ENCODE measurements around the gene VIPR2.

Gene VIPR2

DNA sequence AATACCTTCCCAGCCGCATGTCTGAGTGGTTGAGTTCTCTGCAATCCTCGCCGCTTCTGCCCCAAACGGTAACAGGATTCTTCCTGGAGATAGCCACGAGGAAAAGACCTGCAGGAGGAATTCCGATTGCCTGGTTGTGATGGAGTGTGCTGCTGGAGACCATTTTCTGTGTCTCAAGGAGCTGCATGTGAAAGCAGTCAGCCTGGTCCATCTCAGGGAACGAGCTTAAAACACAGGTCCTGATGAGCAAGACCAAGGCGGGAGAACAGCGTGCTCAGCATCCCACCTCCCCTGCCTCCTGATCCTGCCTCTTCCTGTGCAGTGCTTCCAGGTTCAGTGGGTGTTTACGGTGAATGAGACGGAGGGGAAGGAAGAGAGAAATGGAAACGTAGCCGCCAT is 26.5 kb downstream of the VIPR2 start:
- in situ Hi-C loops (cut with HindIII; ENCODE audit: low sequenced_read_pairs) = no loop called here

DNA sequence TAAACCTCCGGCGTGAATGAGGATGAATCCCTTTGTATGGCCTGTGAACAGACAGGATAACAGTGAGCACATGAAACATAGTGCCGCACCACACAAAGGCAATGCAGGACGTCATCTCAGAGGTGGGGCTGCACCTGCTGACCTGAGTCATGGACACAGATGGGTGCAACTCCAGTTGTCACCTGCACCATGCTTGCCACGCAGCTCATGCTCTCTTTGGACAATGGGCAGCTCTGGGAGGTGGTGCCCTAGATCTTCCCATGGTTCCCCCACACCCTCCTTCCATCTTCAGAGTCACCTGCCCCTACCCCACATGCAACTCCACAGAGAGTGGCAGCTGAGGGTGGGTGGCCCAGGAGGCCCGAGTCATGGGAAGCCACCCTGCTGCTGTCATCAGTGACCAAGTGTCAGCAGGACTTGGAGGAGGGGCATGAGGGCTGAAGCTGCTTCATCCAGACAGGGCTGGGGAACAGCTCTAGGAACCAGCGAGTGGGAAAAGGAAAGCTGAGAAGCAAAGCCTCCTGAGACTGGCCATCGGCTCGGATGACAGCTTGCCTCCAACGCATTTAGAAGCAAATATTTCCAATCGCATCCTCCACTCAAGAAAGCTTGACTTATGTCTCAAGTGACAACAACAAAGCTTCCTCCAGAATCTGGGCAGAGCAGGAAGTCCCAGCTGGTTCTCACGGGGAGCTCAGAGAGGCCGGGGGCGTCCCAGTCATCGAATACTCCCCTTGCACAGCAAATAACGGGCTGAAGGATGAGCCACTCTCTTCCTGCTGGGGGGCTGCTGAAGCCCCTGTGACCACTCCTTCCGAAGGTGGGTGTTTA is 27.1 kb downstream of the VIPR2 start:
- in situ Hi-C loops (cut with HindIII; ENCODE audit: low sequenced_read_pairs) = no loop called here
- TF ChIP-seq, protein P1, sequence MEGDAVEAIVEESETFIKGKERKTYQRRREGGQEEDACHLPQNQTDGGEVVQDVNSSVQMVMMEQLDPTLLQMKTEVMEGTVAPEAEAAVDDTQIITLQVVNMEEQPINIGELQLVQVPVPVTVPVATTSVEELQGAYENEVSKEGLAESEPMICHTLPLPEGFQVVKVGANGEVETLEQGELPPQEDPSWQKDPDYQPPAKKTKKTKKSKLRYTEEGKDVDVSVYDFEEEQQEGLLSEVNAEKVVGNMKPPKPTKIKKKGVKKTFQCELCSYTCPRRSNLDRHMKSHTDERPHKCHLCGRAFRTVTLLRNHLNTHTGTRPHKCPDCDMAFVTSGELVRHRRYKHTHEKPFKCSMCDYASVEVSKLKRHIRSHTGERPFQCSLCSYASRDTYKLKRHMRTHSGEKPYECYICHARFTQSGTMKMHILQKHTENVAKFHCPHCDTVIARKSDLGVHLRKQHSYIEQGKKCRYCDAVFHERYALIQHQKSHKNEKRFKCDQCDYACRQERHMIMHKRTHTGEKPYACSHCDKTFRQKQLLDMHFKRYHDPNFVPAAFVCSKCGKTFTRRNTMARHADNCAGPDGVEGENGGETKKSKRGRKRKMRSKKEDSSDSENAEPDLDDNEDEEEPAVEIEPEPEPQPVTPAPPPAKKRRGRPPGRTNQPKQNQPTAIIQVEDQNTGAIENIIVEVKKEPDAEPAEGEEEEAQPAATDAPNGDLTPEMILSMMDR (IDR thresholded peaks at IDR 0.05; ENCODE audit: low read depth, low read length, missing control alignments) = no peak
- no peak overlapping the region for H3K4me3 ChIP-seq (ENCODE audit: low read depth, low read length)
- no peak for DNase-seq (ENCODE audit: low read depth)

More for the DNA sequence above, 26.5 kb downstream of the VIPR2 start:
- DNase-seq (ENCODE audit: low read depth) = no peak
- TF ChIP-seq, protein P1 (IDR thresholded peaks at IDR 0.05; ENCODE audit: low read depth, low read length, missing control alignments) = no peak
- H3K4me3 ChIP-seq (ENCODE audit: low read depth, low read length) = no peak overlapping the region

DNA sequence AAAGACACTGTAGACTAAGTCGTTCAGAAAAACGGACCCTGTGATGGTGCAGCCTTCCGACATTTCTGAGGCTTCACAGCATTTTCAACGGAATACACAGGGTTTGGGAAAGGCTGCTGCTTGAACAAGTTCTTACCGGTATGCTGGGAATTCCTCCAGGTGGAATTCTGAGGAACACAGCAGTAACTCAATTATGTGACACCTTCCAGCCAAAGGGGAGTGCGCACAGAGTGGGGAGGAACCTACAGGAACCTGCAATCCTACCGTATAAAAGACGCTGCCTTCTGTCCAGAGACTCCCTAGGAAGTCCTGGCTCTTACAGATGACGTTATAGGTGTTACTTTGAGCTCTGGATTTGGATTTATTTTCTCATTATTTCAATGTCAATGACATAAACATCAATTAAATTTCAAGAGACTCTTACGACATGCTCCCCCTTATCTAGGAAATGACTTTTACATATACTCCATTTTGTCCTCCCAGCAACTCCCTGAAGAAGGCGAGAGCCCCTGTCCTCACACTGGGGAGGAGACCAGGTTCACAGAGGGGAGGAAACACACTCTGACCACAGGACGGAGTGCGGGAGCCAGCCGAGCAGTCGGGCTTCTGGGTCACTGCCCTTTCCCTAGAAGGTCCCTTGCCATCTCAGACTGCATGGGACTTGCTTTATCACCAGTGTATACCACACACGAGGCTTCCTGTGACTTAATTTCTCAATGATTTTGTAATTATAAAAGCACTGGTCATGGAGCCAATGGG is 27.9 kb downstream of the VIPR2 start:
- DNase-seq (ENCODE audit: low read depth) = no peak
- in situ Hi-C loops (cut with HindIII; ENCODE audit: low sequenced_read_pairs) = no loop called here
- TF ChIP-seq, protein P1 (IDR thresholded peaks at IDR 0.05; ENCODE audit: low read depth, low read length, missing control alignments) = no peak
- H3K4me3 ChIP-seq (ENCODE audit: low read depth, low read length) = no peak overlapping the region

DNA sequence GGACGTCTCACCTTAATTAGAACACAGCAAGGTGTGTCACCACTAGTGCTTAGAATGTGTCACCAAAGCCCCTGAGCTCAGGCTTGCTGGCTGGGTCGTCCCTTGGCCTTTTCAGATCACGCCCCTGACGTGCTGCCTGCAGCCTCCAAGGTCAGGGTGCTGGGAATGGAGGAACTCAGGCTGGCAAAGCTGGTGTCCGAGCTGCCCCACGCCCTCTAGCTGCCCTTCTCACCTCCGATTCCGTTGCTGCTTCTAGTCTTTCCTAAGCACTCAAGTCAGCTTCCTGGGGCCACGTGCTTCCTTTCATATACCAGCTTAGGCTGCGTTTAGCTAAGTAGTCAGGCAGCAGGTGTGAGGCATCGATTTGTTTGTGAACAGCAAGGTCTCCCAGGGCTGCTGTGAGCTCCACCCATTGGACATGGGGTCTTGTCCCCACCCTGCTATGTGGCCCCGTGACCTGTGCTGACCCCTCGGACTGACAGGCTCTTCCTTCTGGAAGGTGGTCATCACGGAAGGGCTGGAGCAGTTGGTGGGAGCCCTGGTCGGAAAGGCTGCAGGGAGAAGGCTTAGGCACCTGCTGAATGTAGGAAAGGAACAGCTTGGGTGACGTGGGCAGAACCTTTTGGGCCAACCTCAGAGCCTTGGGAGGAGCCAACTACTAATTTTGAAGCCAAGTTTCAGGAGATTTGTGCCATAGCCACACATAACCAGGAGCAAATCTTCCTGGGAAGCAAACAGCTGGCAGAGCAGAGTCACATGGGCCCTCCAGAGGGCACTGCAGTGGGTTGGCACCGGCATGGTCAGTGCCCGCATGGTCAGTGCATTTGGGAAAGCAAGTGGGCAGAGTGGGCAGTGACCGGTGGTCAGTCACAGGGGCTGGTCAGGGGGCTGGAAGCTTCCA is 28.8 kb downstream of the VIPR2 start:
- H3K4me3 ChIP-seq (ENCODE audit: low read depth, low read length) = no peak overlapping the region
- DNase-seq (ENCODE audit: low read depth) = no peak
- in situ Hi-C loops (cut with HindIII; ENCODE audit: low sequenced_read_pairs) = no loop called here
- TF ChIP-seq, protein P1 (IDR thresholded peaks at IDR 0.05; ENCODE audit: low read depth, low read length, missing control alignments) = no peak

DNA sequence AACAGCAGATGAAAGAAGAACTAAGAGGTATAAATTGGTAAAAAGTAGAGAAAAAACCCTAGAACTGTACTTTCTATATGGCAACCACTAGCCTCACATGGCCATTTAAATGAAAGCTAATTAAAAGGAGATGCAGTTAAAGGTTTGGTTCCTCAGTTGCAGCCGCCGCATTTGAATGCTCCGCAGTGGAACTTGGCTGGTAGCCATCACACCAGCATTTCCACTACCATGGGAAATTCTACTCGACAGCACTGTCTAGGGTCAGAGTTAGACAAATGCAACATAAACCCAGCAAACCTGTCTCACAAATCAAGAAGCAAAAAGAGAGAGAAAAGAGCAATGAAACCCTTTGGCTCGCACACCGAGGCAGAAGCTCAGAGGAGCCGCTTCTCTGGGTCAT is 29.7 kb downstream of the VIPR2 start:
- TF ChIP-seq, protein P1 (IDR thresholded peaks at IDR 0.05; ENCODE audit: low read depth, low read length, missing control alignments) = no peak
- in situ Hi-C loops (cut with HindIII; ENCODE audit: low sequenced_read_pairs) = no loop called here
- H3K4me3 ChIP-seq (ENCODE audit: low read depth, low read length) = no peak overlapping the region
- no peak for DNase-seq (ENCODE audit: low read depth)

DNA sequence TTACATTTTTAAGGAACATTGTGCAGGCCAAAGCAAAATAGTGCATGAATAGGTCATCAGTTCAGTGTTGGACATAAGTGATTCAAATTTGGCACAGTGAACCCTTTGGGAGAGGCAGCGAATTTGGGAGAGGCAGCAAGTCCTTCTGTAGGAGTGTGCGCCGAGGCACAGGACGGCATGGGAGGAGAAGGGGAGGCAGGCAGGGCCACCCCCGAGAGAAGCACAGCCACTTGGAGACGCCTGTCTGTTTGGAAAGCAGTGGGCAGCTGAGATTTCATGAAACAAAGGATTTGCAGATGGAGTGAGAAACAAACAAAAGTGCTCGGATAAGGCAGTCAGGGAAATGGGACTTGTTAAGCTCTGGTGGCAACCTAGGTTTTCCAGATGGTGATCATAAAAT is 30.6 kb downstream of the VIPR2 start:
- DNase-seq (ENCODE audit: low read depth) = no peak
- no peak overlapping the region for H3K4me3 ChIP-seq (ENCODE audit: low read depth, low read length)
- TF ChIP-seq, protein P1 (IDR thresholded peaks at IDR 0.05; ENCODE audit: low read depth, low read length, missing control alignments) = no peak
- in situ Hi-C loops (cut with HindIII; ENCODE audit: low sequenced_read_pairs) = no loop called here
